GM19468 (cell line): ENCODE results near the gene GPC4.

Experiments used
- ATAC-seq: cut with Tn5 transposase; IDR thresholded peaks from one replicate; pipeline ENCODE4 v1.9.1; 2021; ENCODE audit warnings: mild to moderate bottlenecking, moderate library complexity, moderate number of reproducible peaks; ENCODE audit not compliant: unreplicated experiment; ENCODE audit errors: extremely low read depth

Gene GPC4

DNA sequence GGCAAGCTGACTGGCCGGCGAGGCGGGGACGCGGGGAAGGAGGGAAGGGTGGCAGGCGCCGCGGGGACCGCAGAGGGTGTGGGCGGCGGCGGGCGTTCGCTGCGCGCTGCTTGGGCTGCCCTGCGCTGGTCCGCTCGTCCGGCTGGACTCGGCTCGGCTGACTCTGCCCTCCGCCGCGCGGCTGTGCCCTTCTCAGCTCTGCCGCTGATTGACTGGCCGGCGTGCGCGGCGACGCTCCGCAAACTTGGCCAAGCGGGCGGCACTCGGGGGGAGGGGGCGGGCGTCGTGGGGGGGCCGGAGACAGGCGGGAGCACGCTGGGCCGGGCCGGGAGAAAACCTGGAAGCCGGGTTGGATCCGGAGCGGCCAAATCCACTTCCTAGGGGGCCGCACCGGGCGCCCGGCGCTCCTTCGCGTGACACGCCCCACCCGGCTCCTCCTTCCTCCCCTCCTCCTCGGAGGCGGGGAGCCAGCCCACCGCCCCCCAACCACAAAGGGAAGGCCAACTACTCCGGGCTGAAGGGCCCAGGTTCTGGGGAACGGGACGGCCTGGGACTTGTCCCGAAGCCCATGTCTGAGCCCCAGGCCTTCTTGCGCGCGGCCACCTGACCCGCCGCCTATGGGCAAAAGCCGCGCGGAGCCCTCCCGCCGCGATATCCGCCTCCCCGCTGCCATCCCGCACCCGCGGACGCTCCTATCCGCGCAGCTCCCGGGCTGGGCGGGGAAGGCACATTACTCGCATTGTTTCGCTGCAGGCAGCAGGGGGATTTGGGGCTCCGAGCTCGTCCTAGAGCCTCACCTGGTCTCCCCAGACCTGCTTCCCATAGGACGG lies at the start of gene GPC4:
Gene GPC4 (minus strand): TSS at position 214 of the 830 bp plus-strand sequence. CDS start 524 bp downstream, outside the sequence.
- ATAC-seq = no peak

DNA sequence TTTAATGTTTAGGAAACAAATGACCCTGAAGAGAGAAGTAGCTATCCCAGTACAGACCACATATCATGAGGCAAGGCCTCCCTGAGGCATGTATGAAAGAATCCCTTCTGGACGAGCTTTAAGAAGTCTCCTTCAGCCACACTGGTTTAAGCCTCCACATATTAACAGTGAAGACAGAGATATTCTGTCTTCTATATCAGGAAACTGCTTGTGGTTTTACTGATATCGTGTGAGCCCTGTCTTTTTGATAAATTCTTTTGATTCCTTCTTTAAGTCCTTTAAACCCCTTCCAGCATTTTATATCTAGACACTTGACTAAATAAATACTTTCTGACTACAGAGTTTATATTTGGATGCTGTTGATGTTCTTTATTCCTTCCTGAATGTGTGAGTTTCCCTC lies 45.9 kb upstream of the GPC4 start:
- ATAC-seq = no peak

DNA sequence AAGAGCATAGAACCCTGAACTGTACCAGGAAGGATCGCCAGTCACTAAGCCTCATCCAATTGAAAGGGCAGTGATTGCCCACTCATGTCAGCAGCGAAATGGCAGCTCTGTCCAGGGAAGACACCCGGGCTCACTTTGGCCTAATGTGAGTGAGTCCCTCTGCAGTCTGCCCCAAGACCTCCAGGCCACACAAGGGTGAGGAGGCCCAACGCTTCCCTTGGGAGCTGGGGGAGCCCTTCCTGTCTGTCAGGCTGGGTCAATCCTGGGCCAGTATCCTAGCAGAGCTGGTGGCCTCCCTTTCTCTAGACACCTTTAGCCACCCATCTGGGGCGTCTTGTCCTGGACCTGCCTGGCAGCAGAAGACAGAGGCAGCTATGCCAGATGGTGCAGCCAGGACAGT lies 39.6 kb upstream of the GPC4 start:
- no peak for ATAC-seq

DNA sequence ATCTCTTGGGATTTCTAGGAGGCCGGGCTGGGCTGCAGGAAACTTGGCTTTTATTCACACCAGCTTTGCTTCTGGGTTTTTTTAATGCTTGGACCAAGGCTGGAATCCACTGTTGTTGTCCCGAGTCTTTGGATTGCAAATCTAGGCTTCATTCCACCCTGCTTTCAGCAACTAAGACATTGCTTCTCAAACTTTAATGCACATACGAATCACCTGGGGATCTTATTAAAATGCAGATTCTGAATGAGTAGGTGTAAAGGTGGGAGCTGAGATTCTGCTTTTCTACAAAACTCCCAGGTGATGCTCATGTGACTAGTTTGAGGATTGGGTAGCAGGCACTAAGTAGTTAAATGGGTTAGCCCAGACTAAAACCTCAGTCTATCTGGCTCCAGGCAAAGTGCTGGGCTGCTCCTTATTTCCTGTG lies 39.2 kb upstream of the GPC4 start:
- no peak for ATAC-seq

DNA sequence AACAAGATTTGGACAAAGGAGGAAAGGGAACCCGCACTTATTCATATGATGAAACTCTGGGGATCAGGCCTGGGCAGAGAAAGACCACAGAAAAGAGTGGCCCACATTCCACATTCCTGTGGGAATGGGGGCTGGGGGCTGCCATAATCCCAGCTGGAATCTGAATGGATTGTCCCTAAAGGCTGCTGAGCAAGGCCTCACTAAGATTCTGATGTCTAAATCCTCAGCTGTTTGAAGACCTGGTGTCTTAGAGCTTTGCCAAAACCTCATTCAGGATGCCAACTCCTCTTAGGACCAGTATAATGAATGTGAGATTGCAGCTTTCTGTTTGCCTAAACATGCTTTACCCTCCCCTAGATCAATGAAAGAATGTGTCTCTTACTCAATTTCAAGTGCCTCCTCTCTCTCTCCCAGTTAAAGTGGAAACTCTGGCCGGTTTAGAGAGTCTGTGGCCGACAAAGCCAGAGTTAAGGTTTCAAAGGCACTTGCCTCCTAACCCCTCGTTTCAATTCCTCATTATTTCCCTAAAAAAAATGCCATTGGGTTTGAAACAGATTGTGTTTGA lies 33.3 kb upstream of the GPC4 start:
- no peak for ATAC-seq

DNA sequence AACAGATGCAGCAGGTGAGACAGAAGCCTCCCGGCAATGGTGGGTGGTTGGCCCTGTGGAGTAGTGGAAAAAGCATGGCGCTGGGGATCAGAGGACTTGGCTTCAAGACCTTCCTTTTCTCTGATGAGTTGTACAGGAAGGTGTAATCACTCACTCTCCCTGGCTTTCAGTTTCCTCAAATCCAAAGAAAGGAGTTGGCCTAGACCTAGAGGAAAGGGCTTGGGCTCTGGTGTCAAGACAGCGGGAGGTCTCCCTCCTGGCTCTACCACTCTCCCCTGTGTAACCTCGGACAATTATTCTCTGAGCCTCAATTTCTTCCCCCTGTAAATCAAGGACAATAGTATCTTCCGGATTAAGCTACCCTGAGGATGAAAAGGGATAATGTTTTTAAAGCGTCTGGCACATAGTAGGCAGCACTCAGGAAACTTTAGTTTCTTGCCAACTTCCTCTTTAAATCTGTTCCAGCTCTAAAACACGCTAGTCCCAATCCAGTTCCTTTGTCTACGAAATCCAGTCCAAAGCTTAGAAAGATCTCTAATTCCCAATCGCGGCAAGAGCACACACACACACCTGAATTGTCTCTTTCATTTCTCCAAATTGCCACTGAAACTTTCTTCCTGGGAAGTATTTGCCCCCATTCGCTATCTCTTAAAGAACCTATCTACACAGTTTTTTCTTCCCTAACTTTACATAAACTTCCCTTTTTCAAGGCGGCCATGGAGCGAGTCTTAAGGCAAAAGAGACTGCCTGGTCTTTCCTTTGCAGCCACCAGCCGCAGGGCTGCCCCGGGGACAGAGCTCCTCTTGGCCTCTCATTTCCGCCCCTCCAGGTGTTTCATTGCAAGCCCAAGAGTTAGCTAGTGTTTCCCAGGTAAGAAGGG lies 29.9 kb upstream of the GPC4 start:
- no peak for ATAC-seq

DNA sequence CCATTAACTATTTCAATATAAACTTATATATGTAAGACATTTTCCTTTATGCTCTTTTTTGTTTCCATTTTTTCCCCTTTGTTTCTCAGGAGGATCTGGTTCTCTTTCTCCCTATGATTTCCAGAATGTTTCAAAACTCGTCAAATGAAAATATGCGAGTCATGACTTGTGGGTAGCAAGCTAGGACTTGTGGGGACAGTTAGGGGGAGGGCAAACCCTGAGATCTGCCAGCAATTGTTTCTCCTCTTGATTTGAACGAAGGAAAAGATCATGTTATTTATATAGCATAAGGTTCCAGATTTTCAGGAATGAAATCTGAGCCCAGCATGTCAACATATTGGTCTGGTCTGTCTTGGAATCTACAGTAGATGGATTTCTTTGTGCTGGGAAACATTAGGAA lies 28.9 kb upstream of the GPC4 start:
- ATAC-seq = no peak

DNA sequence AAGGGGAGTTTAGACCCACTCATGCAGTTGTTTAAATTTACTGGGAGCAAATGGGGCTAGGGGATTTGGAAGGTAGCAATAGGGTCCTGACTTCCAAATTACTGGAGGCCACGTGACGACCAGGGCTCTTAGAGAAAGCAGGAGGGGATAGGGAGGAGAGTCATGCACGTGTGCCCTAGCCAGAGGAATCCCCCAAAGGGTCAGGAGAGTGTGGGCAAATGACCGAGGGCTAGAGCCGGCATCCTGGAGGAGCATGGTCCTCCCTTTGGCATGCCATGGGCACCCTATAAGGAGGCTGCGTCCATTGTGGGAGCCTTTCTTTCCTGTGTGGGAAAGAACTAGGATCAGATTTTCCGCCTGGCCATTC lies 25.5 kb upstream of the GPC4 start:
- ATAC-seq = no peak

DNA sequence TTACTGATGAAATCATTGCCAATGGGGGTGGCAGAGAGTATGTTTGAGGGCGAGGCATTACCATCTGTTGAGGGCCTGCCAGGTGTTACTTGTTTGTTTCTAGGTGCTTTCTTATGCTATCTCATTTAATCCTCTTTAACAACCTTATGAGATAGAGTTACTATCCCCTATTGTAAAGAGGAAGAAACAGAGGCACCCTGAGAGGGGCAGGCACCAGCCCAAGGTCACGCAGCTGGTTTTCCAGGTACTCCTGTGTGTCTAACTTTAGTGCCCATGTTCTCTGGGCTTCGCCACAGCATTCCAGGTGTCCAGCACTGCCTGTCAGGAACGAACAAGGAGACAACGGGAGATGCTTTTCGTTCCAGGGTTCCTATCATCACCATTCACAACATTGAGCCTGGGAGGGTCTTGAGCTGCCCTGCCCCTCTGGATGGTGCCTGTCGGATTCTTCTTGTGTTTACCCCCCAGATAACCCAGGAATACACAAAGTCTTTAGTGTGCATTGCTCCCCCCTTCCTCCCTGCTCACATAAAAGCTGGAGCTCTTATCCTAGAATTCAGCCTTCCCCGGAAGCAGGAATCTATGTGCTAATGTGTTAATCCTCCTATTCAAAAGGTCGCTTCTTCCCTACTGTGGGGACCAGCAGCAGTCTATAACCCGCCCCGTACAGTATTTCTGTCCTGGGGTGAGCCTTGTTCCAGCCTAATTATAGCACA lies 24.9 kb upstream of the GPC4 start:
- ATAC-seq = no peak

DNA sequence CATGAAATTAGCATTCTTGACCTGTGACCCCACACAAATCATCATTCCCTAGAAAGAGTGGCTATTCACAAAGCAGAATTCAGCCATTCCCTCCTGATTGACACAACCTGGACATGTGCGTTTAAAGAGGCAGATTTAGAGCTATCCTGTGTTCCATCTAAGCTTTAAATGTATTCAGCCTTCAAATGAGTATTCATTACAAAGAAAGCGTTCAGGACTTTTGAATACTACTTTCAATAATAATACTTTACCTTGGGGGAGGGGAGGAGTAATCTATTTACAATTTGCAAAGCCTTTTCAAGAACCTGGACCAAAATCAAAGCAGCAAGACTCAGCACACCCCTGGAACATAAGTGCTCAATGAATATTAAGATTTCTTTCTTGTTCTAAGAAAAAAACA lies 22.5 kb upstream of the GPC4 start:
- ATAC-seq = no peak

DNA sequence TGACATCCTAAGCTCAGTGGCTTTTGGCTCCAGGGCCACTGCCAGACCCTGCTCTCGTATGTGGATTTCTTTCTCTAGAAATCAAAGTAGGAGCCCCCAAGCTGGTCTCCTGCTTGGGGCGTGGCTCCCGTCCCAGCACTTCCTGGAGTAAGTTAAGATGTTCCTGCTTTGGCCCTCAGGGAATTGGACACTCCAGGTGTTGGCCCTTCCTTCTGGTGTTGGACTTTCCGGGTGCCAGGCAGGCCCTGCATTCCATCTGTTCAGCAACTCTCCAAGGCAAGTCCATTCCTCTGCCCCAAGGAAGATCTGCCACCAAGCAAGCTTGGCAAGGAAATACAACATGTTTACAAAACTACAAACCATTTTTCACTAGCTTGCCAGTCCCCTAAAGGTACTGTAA lies 22.1 kb upstream of the GPC4 start:
- no peak for ATAC-seq

DNA sequence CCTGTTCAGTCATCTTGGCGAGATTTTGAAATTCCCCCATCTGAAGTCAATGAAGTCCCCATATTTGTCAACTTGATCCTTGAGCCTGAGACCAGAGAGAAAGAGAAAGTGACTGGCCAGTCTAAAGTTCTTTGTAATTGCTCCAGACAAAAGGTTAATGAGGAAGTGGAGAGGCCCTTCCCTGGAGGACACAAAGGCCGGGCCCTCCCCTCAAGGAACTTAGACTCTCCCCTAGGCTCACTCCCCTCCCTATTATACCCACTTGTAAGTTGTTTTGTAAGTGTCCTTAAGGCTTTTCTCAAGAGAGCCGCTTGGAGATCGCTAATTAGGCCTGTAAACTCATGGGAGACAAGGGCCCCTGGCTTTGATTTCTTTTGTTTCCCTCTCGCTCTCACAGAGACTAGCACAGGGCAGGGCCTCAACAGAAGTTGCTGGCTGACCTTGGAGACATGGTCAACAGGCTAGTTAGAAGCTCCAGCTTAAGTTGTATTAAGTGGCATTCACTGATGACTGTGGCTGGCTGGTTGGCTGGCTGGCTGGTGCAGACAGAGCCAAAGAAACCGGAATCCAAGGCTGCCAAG lies 20.3 kb upstream of the GPC4 start:
- ATAC-seq = no peak

DNA sequence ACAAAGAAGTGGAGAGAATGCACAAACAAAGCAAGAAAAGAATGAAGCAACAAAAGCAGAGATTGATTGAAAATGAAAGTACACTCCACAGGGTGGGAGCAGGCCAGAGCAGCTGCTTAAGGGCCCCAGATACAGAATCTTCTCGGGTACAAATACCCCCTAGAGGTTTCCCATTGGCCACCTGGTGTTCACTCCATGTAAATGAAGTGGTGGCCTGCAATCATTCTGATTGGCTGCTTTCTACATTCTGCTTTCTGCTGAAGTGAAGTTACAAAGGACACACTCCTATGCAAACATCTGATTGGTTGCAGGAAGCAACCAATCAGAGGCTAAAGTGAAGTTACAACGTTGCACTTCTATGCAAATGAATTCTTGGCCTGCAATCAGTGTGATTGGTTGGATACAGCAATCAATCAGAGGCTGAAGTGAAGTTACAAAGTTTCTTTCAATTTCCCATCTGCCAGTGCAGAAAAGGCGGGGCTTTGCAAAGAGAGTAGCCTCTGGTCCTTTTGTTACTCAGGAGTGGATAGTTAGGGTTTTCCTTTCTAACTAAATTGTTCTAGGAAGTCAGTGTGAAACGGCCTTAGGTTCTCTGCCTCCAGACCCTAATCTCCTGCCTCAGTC lies 19.0 kb upstream of the GPC4 start:
- no peak for ATAC-seq

DNA sequence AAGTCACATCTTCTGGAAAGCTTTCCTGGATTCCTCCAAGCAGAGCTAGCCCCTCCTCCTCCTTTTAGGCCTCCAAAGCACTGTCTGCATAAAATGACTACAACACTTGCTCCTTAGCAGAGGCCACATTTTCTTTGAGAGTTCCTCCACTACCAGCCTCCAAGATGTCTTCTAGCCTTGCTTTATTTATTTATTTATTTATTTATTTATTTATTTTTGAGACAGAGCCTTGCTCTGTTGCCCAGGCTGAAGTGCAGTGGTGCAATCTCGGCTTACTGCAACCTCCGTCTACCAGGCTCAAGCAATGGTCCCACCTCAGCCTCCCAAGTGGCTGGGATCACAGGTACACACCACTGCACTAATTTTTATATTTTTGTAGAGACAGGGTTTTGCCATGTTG lies 4.6 kb upstream of the GPC4 start:
- ATAC-seq = no peak

DNA sequence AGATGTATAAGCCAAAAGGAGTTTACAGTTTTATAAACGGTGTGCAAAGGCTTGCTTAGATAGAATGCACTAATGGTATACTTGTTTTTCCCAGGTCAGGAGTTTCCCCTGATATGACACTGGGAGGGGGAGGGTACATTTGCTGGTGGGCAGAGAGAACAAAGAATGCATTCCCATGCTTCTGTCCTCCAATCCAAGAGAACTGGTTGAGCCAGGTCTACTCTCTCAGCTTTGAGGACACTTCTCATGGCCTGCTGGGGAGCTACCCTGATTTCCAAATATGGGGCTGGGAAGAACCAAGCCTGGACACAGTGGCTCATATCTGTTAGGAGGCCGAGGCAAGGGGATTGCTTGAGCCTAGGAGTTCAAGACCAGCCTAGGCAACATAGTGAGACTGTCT lies 3.3 kb upstream of the GPC4 start:
- no peak for ATAC-seq

DNA sequence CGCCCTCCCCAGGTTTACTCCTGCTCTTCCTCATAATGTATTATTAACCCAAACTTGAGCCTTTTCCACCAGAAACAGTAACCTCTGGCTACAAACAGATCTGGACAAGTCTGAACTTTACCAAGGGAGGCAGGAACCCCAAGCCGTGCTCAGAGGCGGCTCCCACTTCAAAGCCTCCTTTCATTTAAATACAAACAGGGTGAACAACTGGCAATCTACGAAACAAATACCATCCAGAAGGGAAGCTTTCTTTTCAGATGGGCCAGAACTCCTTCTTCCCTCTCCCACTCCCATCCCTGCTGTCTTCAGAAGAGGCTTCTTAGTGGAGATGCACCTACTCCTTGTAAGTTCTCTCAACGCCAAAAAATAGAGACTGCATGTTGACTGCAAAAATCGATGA lies 2.1 kb upstream of the GPC4 start:
- no peak for ATAC-seq

DNA sequence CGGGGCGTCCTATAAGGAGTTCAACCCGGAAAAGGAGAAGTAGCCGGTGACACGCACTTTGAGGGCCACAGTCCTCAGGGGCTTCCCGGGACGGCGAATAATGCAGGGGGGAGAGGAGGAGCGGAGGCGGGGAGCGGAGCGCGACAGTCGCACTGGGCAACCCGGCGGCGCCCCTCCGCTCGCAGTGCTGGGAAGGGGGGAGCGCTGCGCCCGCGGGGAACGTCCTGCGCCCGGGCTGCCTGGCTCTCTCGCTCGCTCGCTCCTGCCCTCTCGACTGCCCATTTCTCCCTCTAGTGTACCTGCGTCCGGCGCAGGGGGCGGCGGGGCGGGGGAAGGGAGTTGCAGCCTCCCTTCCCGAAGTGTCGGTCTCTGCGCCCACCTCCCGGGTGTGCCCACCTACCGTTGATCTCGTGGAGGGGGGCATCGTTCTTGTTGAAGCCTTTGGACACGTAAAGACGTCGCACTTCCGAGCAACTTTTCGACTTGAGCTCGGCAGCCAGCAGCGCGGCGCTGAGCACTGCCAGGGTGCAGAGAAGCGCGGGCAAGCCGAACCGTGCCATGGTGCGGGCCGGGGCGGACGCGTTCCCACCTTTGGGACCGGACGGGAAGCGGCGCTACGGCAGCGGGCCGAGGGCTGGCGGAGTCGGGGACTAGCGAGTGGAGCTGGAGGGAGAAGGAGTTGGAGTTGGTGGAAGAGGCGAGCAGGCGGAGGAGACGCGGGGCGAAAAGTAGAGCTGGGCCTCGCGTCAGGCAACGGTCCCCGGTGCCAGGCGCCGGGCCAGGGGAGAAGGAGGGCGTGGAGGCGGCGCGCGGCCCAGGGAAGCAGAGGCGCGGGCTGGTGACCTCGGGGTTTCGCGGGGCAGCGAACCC lies 648 bp downstream of the GPC4 start:
- ATAC-seq = no peak

DNA sequence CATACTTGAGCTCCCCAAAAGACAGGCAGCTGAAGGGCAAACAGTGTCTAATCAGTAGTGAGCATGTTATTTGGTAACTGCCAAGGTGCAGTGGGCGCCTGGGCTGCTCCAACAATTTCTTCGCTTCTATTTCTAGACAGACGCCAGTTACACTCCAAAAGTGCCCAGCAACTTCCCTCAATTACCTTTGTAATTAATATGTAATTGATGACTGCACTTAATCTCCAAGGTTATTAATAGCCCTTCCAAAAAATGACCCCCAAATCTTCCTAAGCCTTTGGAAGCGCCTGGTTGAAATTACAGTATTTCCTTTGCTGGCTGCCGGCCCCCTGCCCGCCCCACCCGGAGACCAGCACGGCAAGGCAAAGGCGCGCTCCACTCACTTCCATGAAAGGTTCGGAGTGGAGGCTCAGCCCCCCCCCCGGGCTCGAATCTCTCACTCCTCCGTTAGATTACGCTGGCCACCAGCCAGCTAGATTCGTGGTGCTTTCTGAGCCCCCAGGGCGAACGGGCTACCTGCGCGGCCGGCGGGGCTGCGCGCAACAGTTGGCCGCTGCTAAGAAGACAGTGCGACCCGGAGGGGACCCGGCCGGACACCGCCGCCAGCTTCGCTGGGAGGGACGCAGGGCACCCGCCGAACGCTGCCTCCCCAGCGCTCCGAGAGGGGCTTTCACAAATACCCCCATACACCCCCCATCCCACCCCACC lies 1.9 kb downstream of the GPC4 start:
- no peak for ATAC-seq
